VCaP (cell line): ENCODE measurements around the gene LRRC10B.

Source experiments
- H3K27ac ChIP-seq: fragments of 450-650 bp; 2 replicates; pipeline ENCODE4 v1.5.1; 2017
- TF ChIP-seq, protein P1 (sequence below): fragments of 450-650 bp; conservative IDR thresholded peaks from 2 replicates; pipeline ENCODE4 v1.5.1; 2017; ENCODE audit warnings: mild to moderate bottlenecking, moderate library complexity

LRRC10B gene

DNA sequence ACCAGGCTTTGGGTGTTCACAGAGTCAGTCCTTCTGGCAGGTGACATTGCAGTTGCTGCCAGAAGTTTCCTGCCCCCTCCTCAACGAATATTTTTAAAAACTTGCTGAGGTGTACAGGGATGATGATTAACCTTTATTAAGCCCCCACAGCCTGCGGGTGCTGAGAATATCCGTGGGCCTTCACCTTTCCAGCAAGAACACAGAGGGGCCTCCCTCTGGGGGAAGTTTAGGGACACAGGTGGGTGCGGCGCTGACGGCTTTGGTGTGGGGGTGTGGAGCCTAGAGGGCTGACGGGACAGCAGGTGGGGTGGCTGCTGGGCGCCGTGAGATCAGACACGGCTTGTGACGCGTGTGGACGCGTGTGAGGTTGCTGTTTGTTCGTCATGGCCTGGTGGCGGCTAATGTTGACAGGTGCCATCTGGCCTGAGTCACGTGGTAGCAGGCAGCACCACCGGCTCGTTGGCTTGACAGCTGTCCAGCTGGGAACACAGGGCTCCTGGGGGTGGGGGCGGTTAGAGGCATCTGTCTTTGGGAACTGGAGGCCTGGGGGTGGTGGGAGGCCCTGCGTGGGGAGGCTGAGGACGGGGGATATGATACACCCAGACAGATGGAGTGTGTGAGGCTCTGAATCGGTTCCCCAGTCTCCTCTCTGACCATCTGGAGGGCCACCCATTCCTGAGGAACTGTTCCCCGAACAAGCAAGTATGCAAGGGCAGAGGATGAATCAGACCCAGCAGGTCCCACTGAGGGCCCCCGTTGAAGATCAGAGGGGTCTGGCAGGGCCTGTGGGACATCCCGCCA, 12.5 kb upstream of the LRRC10B start:
- no peak overlapping the region for H3K27ac ChIP-seq

DNA sequence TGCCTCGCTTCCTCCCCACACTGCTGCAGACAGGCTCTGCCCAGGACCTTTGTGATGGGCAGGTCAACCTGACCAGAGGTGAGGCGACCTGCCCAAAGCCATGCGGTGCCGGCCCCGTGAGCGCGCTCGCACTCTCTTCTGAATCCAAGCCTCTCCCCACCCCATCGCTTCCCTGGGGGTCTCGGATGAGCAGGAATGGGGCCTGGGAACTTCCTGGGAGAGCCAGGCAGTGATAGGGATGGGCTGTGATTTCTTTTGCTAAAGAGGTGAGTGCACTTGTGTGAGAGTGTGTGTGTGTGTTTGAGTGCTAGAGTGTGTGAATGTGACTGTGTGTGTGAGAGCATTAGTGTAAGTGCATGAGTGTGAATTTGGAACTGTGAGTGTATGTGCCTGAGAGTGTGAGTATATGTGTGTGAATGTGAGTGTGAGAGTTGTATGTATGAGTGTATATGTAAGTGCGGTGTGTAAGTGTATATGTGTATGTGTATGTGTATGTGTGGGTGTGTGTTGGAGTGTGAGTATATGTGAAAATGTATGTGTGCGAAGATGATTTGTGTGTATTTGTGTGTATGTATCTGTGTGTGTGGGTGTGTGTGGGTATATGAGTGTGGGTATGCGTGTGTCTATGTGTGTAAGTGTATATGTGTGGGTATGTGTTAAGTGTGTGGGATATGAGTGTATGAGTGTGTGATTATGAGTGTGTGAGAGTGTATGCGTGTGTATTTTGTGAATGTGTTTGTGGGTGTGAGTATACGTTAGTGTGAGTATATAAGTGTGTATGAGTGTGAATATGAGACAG, 11.7 kb upstream of the LRRC10B start:
- no peak overlapping the region for H3K27ac ChIP-seq

More for the DNA sequence above, 12.5 kb upstream of the LRRC10B start:
- TF ChIP-seq, protein P1, sequence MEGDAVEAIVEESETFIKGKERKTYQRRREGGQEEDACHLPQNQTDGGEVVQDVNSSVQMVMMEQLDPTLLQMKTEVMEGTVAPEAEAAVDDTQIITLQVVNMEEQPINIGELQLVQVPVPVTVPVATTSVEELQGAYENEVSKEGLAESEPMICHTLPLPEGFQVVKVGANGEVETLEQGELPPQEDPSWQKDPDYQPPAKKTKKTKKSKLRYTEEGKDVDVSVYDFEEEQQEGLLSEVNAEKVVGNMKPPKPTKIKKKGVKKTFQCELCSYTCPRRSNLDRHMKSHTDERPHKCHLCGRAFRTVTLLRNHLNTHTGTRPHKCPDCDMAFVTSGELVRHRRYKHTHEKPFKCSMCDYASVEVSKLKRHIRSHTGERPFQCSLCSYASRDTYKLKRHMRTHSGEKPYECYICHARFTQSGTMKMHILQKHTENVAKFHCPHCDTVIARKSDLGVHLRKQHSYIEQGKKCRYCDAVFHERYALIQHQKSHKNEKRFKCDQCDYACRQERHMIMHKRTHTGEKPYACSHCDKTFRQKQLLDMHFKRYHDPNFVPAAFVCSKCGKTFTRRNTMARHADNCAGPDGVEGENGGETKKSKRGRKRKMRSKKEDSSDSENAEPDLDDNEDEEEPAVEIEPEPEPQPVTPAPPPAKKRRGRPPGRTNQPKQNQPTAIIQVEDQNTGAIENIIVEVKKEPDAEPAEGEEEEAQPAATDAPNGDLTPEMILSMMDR: no peak

DNA sequence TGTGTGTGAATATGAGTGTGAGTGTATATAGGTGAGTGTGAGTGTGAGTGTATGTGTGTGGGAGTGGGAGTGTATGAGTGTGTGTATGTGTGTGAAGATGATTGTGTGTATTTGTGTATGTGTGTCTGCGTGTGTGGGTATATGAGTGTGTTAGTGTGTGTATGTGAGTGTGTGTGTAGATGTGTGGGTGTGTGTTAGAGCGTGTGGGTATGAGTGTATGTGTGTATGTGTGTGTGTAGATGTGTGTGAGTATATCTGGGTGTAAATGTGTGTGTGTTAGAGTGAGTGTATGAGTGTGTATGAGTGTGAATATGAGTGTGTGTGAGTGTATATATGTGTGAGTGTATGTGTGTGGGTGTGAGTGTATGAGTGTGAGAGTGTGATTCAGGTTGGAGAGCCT, 11.1 kb upstream of the LRRC10B start:
- TF ChIP-seq, protein P1: no peak
- no peak overlapping the region for H3K27ac ChIP-seq

More for the DNA sequence above, 11.7 kb upstream of the LRRC10B start:
- TF ChIP-seq, protein P1: no peak

DNA sequence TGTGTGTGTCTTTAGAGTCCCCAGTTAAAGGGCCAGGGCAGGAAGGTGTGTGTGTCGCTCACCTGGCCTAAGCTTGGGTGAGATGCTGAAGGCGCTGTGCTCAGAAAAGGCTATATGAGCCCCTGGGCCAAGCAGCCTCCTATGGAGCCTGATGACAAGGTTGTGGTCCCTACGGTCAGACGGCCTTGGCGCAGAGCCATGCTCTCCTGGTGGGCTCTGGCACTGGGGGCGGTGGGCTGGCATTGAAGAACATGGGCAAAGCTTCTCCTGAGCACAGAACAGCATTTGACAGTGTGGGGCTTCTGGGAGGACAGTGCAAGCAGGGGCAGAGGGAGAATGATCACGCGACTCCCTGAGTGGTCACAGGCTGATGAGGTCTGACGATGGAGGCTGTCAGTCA, 10.7 kb upstream of the LRRC10B start:
- TF ChIP-seq, protein P1: no peak

DNA sequence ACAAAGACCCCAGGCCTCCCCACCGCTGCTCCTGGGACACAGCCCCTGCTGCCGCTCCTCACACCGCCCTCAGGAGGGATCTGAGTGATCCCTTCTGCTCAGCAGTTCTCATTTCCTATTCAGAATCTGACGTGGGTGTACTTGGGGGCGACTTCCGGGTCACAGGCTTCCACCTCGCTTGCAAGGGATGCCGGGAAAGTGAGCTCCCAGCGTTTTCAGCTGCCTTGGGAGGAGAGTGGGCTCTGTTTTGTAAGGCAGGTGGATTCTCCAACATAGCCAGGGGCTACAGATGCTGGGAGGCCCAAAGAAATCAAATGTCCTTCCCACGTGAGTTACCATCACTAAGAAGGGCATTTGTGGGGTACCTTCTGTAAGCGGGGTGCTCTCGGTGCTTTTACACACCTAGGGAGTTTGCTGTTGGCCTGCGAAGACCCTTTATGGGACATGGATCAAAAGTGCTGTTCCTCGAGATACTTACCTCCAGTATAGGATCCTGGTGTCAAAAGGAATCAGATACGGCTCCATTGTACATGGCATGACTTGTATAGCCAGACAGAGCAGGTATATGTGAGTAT, 9.7 kb upstream of the LRRC10B start:
- no peak overlapping the region for H3K27ac ChIP-seq
- TF ChIP-seq, protein P1: no peak

More for the DNA sequence above, 10.7 kb upstream of the LRRC10B start:
- no peak overlapping the region for H3K27ac ChIP-seq

DNA sequence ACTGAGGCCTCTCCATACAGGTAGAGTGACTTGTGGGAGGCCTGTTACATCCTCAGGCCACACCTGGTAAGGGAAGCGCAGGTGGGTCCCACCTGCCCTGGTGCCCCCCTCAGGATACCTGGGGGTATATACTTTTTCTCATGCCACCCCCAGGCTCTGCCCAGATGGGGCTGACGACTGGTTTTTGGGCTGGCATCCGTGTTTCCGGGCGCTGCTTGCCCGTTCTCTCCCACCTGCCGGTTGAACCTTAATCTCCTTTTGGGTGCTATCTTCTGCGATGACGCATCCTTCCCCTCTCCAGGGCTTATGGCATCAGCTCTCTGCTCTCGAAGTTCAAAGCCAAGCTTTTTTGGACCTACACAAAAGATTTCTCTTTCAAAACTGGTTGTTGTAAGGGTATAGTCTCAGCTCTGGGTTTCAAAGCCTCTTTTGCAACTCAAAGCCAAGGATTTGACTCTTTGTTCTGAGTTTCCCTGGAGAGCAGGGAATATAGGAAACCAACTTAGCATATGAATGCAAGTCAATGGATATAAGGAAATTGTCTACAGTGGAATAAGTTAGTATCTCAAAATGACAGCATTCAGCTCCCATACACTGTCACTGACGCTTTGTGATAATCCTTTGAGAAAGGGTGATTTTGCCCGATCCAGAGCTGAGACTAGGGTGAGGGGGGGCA, 8.6 kb upstream of the LRRC10B start:
- H3K27ac ChIP-seq: no peak overlapping the region

More for the DNA sequence above, 8.6 kb upstream of the LRRC10B start:
- TF ChIP-seq, protein P1: no peak
